HG02763 (cell line): Measurements from ENCODE around the gene SCRG1.

Source experiments
- ATAC-seq: cut with Tn5 transposase; IDR thresholded peaks from one replicate; pipeline ENCODE4 v1.9.1; 2021; ENCODE audit warnings: mild to moderate bottlenecking, moderate library complexity; ENCODE audit not compliant: unreplicated experiment

SCRG1 gene

DNA sequence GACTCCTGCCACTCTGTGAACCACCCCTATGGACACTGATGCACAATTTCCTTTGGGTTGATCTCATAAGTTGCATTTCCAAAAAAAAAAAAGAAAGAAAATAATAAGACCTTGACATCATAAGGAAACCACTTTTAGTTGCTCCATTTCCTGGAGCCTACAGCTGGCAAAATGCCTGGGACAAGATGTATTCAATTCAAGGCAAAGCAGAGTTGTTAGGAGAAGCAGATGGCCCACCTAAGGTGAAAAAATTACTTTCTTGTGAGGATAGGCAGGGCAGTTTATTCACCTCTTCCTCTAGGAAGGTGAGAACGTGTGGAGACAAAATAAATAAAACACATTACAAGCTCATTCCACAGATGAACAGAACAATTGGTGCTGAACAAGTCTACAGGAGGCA, 14.1 kb upstream of the SCRG1 start:
- no peak for ATAC-seq

DNA sequence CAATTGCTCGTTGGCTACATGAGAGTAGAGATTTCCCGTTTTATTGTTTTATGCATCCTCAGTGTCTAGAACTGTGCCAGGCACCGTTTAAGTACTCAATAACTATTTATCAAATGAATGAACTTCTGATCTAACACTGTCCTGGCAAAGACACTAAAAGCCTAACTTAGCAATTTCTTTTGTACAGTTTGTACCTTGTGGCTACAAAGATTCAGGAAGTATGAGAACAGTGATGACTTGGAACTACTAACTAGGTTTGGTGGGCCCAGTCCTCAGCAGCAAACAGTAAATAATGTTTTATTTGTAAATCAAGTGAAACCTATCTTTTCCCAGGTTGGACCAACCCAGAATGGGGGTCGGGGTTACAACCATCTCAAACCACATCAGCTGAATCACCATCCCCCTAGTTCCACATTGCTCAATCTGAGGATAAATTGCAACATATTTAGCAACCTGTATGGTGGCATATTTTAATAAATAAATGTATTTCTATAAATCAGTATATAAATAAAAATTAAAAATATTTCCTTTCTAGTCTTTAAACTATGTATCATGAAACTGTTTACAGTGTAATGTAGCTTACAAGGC, 12.3 kb upstream of the SCRG1 start:
- ATAC-seq: no peak

DNA sequence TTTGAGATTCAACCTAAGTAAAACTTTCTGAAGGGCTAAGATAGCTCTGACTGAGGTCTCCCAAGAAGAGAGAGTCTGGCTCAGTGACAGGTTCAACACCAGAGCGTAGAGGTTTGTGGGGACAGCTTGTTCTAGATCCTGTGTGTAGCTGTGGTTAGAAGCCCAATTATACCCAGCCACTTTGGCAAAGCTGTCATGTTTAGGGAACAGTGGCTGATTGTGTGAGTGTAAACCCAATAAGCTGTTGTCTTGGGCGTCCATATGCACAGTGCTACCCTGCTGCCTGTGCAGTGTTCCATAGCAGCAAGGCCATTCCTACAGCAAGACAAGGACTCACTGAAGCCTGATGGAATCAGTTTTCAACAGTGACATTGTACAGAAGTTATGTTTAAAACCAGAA, 11.2 kb upstream of the SCRG1 start:
- ATAC-seq: no peak

DNA sequence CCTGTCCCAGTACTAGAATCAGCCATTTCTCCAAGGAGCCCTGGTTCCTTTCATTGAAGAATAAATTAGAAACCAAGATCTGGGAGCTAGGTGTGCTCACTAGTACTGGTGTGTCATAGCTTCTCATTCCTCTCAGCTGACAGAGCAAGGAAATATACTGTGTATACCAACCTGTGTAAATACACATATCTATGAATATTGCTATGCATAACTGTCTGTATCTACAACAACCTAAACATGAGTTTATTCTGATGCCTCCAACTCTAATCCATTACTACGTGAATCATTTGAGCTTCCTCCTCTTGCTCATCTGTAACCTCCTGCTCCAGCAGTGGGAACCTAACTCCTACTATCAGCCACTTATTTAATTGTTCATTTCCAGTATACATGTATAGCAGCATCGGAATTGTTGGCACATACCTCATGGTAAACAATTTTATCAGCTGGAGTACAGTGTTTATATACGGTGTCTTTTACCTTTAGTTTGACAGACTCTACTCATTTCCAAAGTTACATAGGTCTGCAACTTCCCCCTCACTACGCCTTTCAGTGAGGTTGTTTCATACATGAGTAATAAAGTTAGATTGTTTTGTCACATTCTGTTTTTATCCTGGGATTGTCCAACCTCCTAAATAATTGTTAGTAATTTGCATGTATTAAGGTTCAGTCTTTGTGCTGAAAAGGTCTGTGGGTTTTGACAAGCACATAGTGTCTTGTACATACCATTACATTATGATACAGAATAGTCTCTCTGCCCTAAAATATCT, 7.1 kb upstream of the SCRG1 start:
- ATAC-seq: peak; percentile 50

DNA sequence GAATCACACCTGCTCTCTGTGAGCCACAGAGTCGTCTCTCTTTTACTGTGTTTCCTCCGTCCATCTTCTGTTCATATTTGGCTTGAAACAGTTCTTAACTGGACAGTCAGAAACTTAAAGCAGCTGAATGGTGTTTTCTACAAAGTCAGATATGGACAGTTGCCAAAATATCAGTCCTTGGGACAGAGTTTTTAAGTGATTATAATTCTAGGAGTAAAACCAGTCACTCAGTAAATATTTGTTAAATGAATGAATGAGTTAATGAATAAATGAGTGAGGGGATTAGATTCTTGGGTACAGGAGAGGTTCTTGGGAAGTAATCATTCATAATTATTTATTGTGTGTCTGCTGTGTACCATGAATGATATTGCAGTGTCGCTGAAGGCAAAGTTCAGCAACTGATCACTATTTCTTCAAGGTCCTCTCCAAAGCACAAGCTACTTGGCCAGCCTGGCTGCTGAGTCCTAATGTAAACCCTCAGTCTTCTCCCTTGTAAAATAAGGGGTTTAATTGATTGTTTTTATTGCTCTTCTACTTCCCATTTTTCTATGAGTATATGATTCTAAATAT, 5.5 kb upstream of the SCRG1 start:
- no peak for ATAC-seq

DNA sequence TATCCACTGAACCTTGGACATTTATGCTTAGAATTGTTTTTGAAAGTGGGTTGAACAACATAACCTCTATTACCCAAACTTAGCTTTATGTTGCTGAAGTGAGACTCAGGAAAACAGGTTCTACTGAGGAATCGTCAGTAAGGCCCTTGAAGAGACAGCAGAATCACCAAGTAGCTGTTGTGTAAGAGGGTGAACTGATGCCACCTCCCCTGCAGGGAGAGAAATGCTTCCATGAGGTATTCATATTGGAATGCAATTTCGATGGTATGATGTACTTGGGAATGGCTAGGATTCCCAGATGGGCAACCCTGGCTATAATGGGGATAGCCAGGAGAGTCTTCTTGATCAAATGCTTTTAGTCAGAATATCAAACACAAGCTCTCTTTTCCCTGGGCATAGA, 4.1 kb upstream of the SCRG1 start:
- no peak for ATAC-seq

DNA sequence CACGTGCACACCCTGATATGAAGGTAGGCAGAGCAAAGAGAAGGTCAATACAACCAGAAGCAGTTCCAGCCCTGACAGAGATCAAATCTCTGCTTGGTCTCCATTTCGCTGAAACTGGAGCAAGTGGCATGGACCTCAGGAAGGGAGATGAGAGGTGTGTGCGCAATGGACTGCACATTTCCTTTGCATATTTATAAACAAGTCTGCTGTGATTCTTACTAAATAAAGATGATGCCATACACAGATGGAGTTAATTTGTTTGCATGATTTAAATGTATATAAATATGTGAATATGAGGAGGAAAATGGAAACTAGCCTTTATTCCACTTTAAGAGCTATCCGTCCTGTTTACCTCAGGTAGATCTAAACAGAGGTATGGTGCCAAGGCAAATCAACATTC, 2.1 kb upstream of the SCRG1 start:
- no peak for ATAC-seq

DNA sequence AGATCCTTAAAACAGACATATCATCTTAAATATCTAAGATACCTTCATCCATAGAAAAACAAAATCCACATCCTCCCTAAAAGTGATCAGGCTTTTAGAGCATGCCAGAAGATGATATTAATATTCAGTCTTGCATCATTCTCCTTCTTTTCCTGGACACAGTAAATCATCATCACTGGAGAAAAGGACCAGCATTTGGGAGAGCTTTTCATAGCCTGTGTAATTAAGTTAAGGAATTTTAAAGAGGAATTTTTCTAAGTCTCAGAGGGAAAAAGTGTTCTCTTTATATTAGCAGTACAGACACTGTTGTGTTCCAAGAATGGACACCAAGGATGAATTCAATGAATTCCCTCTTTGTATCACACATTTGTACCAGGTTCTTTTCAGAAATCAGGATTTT, 696 bp downstream of the SCRG1 start:
- ATAC-seq: no peak

DNA sequence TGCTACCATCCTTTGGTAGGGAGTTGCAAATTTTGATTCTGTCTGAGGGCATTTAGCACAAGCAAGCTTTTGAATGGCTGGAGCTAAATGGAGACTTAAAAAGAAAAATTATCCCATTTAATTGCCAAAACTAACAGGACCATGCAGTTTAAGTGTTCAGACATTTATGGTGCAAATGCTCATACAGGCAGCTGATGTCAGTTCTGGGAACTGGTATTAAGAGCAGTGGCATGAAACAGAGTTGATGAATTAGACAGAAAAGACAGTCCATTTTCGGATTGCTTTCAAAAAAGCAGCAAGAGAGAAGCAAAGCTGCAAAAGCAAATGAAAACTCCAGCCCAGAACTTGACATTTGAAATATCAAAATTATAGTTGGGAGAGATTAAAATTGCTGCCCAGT, 1.3 kb downstream of the SCRG1 start:
- ATAC-seq: no peak

DNA sequence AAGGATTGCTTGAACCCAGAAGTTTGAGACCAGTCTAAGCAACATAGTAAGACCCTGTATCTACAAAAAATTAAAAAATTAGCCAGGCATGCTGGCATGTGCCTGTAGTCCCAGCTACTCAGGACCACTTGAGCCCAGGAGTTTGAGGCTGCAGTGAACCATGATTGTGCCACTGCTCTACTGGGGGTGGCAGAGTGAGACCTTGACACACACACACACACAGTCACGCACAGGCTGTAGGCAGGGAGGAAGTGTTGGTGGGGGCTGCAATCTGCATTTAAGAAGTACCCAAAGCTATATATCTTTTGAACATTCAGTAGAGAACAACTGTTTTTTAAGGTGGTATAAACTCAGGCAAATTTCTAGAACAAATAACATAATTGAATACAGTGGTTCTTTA, 7.2 kb downstream of the SCRG1 start:
- no peak for ATAC-seq

DNA sequence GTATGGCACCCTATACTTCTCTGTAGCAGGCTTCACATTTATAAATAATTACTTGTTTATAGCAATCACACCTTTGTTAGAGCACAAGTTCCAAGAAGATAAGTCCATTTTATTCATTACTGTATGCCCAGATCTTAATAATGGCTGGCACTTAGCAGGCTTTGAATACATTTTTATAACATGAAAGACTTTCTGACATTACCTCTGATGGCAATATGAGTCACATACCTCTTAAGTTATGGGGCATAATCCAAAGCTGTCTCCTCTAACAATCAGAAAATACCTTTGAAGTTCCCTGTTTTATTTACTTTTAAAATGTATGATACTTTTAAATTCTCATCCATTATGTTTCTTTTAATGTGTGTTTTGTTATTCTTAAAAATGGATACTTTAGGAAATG, 12.2 kb downstream of the SCRG1 start:
- ATAC-seq: no peak

DNA sequence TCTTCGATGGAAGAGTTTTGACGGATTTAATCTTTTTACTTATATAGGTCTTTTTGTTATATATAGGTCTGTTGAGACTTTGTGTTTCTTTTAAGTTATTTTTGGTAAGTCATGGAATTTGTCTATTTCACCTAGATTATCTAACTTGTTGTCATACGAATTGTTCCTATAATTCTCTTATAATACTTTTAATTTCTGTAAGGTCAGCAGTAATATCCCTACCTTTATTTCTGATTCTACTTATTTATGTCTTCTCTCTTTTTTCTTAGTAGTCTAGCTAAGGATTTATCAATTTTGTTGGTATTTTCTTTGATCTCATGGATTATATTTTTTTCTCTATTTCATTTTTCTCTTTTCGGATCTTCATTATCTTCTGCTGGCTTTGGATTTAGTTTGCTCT, 16.6 kb downstream of the SCRG1 start:
- no peak for ATAC-seq

DNA sequence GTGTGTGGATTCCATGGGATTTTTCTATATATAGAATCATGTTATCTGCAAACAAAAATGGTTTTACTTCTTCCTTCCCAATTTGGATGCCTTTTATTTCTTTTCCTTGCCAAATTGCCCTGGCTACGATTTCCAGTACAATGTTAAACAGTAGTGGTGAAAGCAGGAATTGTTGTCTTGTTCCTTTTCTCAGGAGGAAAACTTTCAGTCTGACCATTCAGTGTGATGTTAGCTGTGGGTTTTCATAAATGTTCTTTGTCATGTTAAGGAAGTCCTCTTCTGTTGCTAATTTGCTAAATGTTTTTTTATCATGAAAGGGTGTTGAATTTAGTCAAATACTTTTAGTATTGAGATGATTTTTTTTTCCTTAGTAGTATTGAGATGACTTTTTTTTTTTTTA, 17.3 kb downstream of the SCRG1 start:
- ATAC-seq: no peak

DNA sequence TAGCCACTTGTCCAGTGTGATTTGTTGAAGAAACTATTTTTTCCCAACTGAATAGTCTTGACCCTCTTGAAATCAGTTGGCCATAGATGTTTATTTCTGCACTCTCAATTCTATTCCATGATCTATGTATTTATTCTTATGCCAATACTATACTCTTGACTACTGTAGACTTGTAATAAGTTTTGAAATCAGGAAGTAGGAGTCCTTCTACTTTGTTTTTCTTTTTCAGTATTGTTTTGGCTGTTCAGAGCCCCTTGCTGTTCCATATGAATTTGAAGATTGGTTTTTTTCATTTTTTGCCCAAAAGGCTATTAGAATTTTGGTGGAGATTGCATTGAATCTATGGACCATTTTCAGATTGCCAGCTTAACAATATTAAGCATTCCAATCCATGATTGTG, 17.9 kb downstream of the SCRG1 start:
- no peak for ATAC-seq

DNA sequence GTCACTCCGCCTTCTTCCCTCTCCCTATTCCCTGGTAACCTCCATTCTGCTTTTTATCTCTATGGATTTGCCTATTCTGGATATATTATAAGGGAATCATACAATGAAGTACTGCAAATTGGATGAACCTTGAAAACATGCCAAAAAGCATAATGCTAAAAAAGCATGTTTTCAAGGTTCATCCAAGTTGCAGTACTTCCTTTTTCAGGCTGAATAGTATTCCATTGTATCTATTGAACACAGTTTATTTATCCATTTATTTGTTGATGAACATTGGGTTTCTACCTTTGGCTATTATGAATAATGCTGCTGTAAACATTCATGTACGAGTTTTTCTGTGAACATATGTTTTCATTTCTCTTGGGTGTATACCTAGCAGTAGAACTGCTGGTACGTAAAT, 19.0 kb downstream of the SCRG1 start:
- ATAC-seq: no peak

DNA sequence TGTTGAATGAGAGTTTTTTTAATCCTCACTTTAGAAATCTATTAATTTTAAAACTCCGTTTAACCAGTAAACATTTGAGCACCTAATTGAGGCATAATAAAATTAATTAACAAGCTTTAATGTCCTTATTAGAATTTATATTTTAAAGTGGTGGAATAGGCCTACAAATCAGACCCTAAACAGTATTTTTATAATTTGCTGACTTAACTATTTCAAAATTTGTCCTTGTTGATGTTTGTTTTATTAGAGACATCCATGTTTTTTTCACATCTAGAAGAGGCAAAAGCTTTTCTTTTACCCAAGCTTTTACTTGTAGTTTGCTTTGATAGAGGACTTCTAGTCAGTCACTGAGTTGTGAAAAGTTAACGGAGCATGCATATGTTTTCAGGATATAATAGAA, 24.3 kb downstream of the SCRG1 start:
- ATAC-seq: no peak

DNA sequence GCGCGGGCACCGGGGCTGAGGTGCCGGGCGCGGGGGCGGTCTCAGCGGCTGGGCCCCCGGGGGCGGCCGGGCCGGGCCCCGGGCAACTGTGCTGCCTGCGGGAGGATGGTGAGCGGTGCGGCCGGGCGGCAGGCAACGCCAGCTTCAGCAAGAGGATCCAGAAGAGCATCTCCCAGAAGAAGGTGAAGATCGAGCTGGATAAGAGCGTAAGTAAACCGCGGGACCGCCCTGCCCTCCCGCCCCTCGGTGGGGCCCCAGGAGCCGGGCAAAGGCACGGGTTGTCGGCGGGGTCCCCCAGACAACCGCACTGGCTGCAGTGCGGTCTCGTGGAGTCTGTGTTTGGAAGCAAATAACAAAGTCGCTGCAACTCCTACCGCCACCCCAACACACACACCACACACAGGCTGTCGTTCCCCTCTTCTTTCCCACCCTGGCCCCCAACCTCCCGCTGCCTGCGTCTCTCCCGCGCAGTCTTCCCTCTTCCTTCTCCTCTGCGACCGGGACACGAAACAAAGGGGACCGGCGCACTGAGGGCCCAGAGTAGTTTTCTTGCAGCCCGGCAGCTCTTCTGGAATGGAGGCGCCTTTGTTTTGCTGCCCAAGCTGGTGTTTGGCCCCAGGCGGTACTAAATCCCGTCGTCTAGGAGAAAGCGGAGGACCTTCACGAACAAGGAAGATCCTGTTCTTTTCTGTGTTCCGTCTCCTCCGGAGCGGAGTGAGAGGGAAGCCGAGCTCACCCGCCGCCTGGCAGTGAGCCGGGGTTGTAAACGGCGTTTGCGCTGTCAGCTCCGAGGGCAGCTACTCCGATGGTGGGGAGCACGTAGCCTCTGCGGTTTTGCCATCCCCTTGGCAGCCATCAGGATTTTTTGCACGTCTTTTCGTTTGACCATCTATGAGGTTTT, 27.4 kb downstream of the SCRG1 start:
- ATAC-seq: peak; percentile 17

DNA sequence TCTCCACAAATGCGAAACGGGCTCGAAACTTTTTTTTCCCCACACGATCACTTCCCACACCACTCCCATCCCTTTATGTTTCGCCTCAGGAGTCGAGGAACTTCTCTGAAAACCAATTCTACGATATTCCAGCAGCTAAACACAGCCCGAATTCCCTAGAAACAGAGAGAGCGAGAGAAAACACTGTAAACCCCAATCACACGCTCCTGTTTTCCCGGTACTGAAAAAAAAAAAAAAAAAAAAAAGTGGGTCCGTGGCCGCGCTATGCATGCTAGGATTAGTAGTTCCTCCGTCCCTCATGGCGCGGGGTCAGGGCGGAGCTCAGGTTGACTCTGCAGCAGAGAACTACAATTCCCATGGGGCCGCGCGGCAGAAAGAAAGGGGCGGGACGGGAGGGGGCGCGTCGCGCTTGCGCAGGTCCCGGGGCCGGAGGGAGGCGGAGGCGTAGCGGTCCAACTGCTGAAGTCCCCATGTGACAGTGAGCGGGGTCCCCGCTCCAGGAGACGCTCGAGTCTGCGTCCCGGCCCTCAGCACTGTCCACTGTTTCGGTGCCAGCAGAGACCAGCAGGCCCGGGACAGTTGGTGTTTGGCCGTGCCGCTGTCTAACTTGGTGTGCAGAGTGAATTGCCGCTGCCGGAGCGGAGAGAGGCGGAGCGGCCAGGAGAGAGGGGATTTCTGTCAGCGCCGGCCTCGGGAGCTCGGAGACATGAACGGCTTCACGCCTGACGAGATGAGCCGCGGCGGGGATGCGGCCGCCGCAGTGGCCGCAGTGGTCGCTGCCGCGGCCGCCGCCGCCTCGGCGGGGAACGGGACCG, 28.2 kb downstream of the SCRG1 start, which contains the start of gene SAP30:
TSS of gene SAP30 (plus strand) at position 478 of the 815 bp plus-strand sequence. CDS start at position 707, 229 bp downstream.
- peak; percentile 69 for ATAC-seq

DNA sequence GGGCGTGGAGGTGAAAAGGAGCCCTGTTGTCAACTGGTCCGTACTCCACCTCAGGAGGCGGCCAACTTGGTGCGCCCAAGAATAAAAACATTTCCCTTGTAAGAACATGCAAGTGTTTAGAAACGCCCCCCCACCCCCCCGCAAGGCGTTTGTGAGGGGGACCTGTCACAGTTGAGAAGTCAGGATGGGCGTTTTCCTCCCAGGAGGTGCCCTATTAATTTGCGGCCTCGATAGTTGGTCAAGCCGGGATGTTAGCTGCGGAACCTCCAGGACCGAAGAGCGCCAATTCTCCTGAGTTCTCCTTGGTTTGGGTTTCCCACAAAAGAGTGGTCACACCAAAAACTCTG, 28.8 kb downstream of the SCRG1 start:
- ATAC-seq: no peak

DNA sequence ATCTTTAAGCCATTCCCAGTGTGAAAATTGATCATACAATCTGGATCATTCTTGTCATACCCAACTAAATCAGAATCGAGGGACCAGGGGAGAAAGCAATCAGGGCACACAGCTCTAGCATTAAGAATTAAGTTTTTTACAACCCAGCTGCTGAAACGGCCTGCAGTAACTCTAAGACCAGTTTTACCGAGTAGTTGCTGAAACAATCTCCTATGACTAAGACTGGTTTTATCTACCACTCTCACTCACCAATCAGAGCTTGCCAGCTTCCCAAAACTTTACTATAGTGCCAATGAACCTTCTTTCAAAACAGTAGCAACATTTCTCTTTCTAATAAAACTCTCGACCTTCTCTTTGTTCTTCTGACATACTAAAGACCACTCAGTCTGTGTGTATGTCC, 31.0 kb downstream of the SCRG1 start:
- no peak for ATAC-seq

DNA sequence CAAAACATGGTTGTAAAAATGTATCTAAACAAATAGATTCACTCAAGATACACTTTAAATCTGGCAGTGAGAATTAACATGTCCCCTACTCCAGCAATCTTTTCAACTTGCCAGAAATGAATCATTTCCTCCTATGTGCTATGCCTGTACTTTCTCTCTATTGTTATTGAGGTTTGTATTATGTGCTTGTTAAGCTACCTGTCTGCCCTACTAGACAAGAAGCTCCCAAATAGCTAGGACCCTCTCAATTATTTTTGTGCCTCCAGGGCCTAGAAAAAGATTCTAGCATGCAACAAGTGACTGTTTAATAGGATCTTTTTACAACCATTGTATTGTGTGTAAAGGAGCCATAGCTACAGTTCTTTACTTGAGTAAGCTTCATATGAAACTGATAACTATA, 31.6 kb downstream of the SCRG1 start:
- no peak for ATAC-seq
